ENCODE measurements around the gene NDUFAF2.
"Not testable (repeated sequence)": the region's sequence is repeated elsewhere in the genome, so short reads cannot be mapped to it uniquely, and the experiment has no call there.

Gene NDUFAF2

DNA sequence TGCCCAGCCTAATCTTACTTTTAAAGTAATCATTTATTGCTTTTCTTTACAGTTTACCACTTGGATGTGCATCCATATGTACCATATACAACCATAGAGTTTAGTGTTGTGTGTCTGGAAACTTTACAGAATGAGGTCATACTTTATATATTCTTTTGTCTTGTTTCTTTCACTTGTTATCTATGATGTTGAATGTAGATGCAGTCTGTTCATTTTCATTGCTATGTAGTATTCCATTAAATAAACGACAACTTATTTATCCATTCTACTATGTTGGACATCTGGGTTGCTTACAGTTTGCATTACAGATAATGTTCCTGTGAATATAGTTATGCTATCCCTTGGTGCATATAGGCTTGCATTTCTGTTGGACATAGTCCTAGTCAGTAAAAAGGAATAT, 238.5 kb downstream of the NDUFAF2 start:
- no peak for DNase-seq

- no peak for DNase-seq
Measured at GRCh38 chr5:61184708-61185107, 239.7 kb downstream of the NDUFAF2 start.

DNA sequence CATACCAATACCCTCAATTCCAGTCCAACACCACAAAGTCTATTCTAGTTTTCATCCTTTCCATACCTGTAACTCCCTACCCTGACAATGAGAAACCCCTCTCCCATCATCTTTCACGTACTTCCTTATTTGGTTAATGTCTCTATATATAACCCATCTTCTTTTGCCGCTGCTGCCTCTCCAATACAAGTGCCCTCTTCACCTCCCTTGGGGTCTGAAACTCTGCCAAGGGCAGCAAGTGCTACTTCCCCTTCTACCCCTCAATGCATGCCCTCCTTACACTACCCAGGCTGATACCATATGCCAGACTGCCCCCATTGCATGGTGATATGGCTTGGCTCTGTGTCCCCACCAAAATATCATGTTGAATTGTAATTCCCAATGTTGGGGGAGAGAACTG, 241.6 kb downstream of the NDUFAF2 start:
- no peak for DNase-seq

- DNase-seq = not testable (repeated sequence)
Measured at GRCh38 chr5:61187352-61187751, 242.3 kb downstream of the NDUFAF2 start.

DNA sequence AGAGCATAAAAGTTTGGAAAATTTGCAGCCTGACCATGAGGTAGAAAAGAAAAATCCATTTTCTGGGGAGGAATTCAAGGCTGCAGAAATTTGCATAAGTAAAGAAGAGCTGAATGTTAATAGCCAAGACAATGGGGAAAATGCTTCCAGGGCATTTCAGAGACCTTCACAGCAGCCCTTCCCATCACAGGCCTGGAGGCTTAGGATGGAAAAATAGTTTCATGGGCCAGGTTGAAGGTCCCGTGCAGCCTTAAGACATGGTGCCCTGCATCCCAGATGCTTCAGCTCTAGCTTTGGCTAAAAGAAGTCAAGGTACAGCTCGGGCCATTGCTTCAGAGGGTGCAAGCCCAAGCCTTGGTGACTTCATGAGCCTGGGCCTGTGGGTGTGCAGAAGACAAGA, 242.8 kb downstream of the NDUFAF2 start:
- not testable (repeated sequence) for DNase-seq

- no peak for DNase-seq
Measured at GRCh38 chr5:61198606-61199005, 253.6 kb downstream of the NDUFAF2 start.

DNA sequence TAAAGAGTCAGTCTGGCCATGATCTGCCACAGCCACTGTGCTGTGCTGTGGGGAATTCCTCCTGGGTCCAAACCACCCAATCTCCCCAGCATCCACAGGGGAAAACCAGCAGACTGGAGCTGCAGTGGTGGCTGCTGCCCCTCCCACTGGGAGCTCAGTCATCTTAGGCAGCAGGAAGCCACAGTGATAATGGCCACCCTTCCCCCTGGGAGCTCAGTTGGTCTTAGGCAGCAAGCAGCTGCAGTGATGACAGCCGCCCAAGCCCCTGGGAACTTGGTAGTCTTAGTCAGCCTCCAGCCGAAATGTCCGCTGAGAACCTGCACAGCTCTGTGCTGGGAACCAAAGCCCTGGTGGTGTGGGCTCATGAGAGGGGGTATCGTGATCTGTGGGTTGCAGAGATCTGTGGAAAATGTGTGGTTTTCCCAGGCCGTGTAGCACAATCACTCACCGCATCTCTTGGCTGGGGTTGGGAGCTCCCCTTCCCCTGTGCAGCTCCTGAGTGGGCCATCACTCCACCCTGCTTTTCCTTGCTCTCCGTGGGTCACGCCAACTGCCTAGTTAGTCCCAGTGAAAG, 255.7 kb downstream of the NDUFAF2 start:
- DNase-seq = no peak

GRCh38 chr5:61202213-61202612, 257.2 kb downstream of the NDUFAF2 start:
- DNase-seq = no peak

All from GDM1 (cell line).